HepG2 (cell line): ENCODE data around the gene GPC3. TPM values are rescaled to one million over a fixed set of nuclear protein-coding genes. Genes with fewer than 3 reads are reported as not detected.

Experiments
- ARNT2 ChIP-seq: sonication (generic); formaldehyde crosslinking; IDR thresholded peaks from 2 replicates; pipeline ENCODE4 v1.8.0; 2022; ENCODE audit warnings: mild to moderate bottlenecking, low read depth, missing genetic modification reagents, moderate library complexity
- ASH2L ChIP-seq: fragments of 300-600, 200-600 bp; sonication (generic); IDR thresholded peaks from 2 replicates; pipeline ENCODE4 v1.7.0; 2017; ENCODE audit warnings: low read depth, mild to moderate bottlenecking, moderate library complexity, mixed read lengths, low read length; ENCODE audit not compliant: insufficient read length
- CENPT ChIP-seq: sonication (generic); formaldehyde crosslinking; IDR thresholded peaks from 2 replicates; pipeline ENCODE4 v1.8.0; 2022; ENCODE audit warnings: low read depth, mild to moderate bottlenecking, moderate library complexity, missing genetic modification reagents
- DPF2 ChIP-seq: sonication (generic); formaldehyde crosslinking; IDR thresholded peaks from 2 replicates; pipeline ENCODE4 v1.4.0; 2020; ENCODE audit warnings: mild to moderate bottlenecking, low read depth, missing genetic modification reagents, borderline replicate concordance
- ELF3 ChIP-seq: IDR thresholded peaks from 2 replicates; pipeline ENCODE4 v1.6.1; 2016; ENCODE audit warnings: missing genetic modification reagents, missing compliant biosample characterization
- ETV5 ChIP-seq: IDR thresholded peaks from 2 replicates; pipeline ENCODE4 v1.6.1; 2018; ENCODE audit warnings: missing biosample characterization, missing genetic modification reagents, inconsistent platforms, borderline replicate concordance
- FOXP1 ChIP-seq, 2 experiments: fragments of 450-650 bp in 1 of 2; IDR thresholded peaks; 2 replicates each; pipeline ENCODE4 v1.6.1; 2017 to 2018; ENCODE audit warnings: antibody characterized with exemption in 1 of 2
- GATAD2A ChIP-seq: IDR thresholded peaks from 2 replicates; pipeline ENCODE4 v1.6.1; 2016
- HDAC2 ChIP-seq: sonication (generic); formaldehyde crosslinking; IDR thresholded peaks from 2 replicates; pipeline ENCODE4 v1.4.0; 2020; ENCODE audit warnings: missing genetic modification reagents
- HNRNPK ChIP-seq: fragments of 200-400 bp; formaldehyde crosslinking; IDR thresholded peaks from 2 replicates; pipeline ENCODE4 v1.6.1; 2018; ENCODE audit warnings: low read length, low read depth, moderate library complexity, mild to moderate bottlenecking; ENCODE audit not compliant: poor library complexity, severe bottlenecking
- HOXA3 ChIP-seq: sonication (generic); formaldehyde crosslinking; IDR thresholded peaks from 2 replicates; pipeline ENCODE4 v1.5.0; 2020; ENCODE audit warnings: missing genetic modification reagents
- PAWR ChIP-seq: sonication (generic); formaldehyde crosslinking; IDR thresholded peaks from 2 replicates; pipeline ENCODE4 v1.4.0; 2020; ENCODE audit warnings: missing genetic modification reagents, mild to moderate bottlenecking, borderline replicate concordance
- SMARCC2 ChIP-seq: fragments of 450-650 bp; IDR thresholded peaks from 2 replicates; pipeline ENCODE4 v1.6.1; 2017; ENCODE audit warnings: antibody characterized with exemption, mild to moderate bottlenecking
- TEAD3 ChIP-seq: optimal IDR thresholded peaks from 2 replicates; pipeline ENCODE3; 2016; ENCODE audit warnings: borderline replicate concordance
- ZNF558 ChIP-seq: sonication (generic); formaldehyde crosslinking; IDR thresholded peaks from 2 replicates; pipeline ENCODE4 v1.9.0; 2022; ENCODE audit warnings: mild to moderate bottlenecking, missing genetic modification reagents, borderline replicate concordance
- ZNF616 ChIP-seq: sonication (generic); formaldehyde crosslinking; IDR thresholded peaks from 2 replicates; pipeline ENCODE4 v1.5.0; 2020; ENCODE audit warnings: low read depth, mild to moderate bottlenecking, missing genetic modification reagents
- ZNF672 ChIP-seq: sonication (generic); formaldehyde crosslinking; IDR thresholded peaks from 2 replicates; pipeline ENCODE4 v1.8.1; 2022; ENCODE audit warnings: missing genetic modification reagents
- ZNF749 ChIP-seq: sonication (generic); formaldehyde crosslinking; IDR thresholded peaks from 2 replicates; pipeline ENCODE4 v1.8.0; 2022; ENCODE audit warnings: mild to moderate bottlenecking, missing genetic modification reagents, moderate library complexity, borderline replicate concordance
- polyA plus RNA-seq, 8 experiments: library from polyadenylated mRNA; depleted of rRNA in 3 of 8; stranded (reverse) in 7 of 8; unstranded in 1 of 8; fragments of >200 nt; fragmentation: Illumina TruSeq in 4 of 8; extraction: Trizol in 4 of 8; gene quantifications; 2 replicates each; pipeline versions ENCODE4 v1.2.1 to v1.2.3, GENCODE V29; 2011 to 2016; ENCODE audit warnings: low read depth in 4 of 8, missing spikeins in 1 of 8, mixed read lengths in 1 of 8; ENCODE audit not compliant: insufficient read depth in 1 of 8
- total RNA-seq, 5 experiments: library from RNA; depleted of rRNA; stranded (reverse); fragments of >200 nt; fragmentation: Illumina TruSeq; extraction: Trizol; gene quantifications; 2 replicates each; pipeline ENCODE4 v1.2.3, GENCODE V29; 2016; ENCODE audit warnings: low read depth in 1 of 5
- TF ChIP-seq, protein P1 (sequence below): sonication (generic); formaldehyde crosslinking; IDR thresholded peaks from 2 replicates; pipeline ENCODE4 v1.8.0; 2022; ENCODE audit warnings: mild to moderate bottlenecking, missing genetic modification reagents, moderate library complexity
- TF ChIP-seq, protein P2 (sequence below): sonication (generic); formaldehyde crosslinking; IDR thresholded peaks from 2 replicates; pipeline ENCODE4 v1.4.0; 2020; ENCODE audit warnings: mild to moderate bottlenecking, missing genetic modification reagents
- TF ChIP-seq, protein P3 (sequence below): sonication (generic); formaldehyde crosslinking; IDR thresholded peaks from 2 replicates; pipeline ENCODE4 v1.5.0; 2020; ENCODE audit warnings: mild to moderate bottlenecking, low read depth, missing genetic modification reagents, borderline replicate concordance
- TF ChIP-seq, protein P4 (sequence below): sonication (generic); formaldehyde crosslinking; IDR thresholded peaks from 2 replicates; pipeline ENCODE4 v1.8.1; 2023; ENCODE audit warnings: mild to moderate bottlenecking, moderate library complexity, missing genetic modification reagents

The GPC3 gene
- total and polyA plus RNA-seq, 2 of the 13 experiments (the other 11 are each of a cell fraction or from before 2014, with no cell fraction given): 1,799 to 3,263 TPM

DNA sequence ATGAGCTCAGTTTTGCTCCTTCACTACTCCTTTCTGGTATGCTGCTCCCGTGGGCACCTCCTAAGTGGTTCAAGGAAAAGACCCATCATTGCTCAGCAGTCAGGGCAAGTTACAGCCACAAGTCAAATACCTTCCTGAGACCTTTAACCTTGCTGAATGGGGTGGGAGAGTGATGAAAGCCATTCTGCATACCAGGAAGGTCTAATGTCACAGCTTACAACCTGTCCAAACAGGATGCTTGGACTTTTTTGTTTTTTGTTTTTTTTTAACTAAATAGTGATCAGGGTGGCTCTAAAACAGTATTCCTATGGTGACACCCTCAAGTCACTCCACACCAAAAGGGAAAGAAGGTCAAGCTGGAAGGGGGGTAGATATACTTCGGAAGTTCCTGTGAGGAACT is 93.1 kb downstream of the GPC3 start (continued):
- TF ChIP-seq, protein P1, sequence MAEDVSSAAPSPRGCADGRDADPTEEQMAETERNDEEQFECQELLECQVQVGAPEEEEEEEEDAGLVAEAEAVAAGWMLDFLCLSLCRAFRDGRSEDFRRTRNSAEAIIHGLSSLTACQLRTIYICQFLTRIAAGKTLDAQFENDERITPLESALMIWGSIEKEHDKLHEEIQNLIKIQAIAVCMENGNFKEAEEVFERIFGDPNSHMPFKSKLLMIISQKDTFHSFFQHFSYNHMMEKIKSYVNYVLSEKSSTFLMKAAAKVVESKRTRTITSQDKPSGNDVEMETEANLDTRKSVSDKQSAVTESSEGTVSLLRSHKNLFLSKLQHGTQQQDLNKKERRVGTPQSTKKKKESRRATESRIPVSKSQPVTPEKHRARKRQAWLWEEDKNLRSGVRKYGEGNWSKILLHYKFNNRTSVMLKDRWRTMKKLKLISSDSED (CRISPR knock-in tag): no peak
- TF ChIP-seq, protein P2, sequence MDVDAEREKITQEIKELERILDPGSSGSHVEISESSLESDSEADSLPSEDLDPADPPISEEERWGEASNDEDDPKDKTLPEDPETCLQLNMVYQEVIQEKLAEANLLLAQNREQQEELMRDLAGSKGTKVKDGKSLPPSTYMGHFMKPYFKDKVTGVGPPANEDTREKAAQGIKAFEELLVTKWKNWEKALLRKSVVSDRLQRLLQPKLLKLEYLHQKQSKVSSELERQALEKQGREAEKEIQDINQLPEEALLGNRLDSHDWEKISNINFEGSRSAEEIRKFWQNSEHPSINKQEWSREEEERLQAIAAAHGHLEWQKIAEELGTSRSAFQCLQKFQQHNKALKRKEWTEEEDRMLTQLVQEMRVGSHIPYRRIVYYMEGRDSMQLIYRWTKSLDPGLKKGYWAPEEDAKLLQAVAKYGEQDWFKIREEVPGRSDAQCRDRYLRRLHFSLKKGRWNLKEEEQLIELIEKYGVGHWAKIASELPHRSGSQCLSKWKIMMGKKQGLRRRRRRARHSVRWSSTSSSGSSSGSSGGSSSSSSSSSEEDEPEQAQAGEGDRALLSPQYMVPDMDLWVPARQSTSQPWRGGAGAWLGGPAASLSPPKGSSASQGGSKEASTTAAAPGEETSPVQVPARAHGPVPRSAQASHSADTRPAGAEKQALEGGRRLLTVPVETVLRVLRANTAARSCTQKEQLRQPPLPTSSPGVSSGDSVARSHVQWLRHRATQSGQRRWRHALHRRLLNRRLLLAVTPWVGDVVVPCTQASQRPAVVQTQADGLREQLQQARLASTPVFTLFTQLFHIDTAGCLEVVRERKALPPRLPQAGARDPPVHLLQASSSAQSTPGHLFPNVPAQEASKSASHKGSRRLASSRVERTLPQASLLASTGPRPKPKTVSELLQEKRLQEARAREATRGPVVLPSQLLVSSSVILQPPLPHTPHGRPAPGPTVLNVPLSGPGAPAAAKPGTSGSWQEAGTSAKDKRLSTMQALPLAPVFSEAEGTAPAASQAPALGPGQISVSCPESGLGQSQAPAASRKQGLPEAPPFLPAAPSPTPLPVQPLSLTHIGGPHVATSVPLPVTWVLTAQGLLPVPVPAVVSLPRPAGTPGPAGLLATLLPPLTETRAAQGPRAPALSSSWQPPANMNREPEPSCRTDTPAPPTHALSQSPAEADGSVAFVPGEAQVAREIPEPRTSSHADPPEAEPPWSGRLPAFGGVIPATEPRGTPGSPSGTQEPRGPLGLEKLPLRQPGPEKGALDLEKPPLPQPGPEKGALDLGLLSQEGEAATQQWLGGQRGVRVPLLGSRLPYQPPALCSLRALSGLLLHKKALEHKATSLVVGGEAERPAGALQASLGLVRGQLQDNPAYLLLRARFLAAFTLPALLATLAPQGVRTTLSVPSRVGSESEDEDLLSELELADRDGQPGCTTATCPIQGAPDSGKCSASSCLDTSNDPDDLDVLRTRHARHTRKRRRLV (CRISPR knock-in tag): no peak
- no peak for TF ChIP-seq SMARCC2
- TF ChIP-seq DPF2 (CRISPR knock-in tag): peak; percentile 47; the same call in 1 of the 2 replicates
- TF ChIP-seq, protein P3, sequence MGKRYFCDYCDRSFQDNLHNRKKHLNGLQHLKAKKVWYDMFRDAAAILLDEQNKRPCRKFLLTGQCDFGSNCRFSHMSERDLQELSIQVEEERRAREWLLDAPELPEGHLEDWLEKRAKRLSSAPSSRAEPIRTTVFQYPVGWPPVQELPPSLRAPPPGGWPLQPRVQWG (CRISPR knock-in tag): no peak
- TF ChIP-seq, protein P4, sequence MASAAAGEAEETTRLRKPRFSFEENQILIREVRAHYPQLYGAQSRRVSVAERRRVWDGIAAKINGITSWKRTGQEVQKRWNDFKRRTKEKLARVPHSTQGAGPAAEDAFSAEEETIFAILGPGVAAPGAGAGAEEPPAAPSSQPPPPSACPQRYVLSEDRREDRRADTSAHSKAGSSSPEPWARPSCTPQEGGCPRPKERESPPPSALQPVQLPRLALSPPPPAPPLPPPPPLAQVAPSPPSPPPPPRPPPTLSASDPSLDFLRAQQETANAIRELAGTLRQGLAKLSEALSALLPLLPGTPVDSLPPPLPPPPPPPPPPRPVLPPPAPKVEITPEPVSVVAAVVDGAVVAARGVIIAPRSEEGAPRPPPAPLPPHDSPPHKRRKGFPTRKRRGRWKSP (CRISPR knock-in tag): no peak
- TF ChIP-seq ETV5 (CRISPR knock-in tag): peak; percentile 36; the same call in 1 of the 2 replicates
- 0 out of 2 replicates have a peak, but pooled peaks have one; percentile 39 for TF ChIP-seq ELF3 (CRISPR knock-in tag)
- peak; percentile 31; the same call in 1 of the 2 replicates for TF ChIP-seq HDAC2 (CRISPR knock-in tag)
- no peak for TF ChIP-seq ZNF616
- TF ChIP-seq CENPT (CRISPR knock-in tag): no peak
- TF ChIP-seq HNRNPK: no peak
- TF ChIP-seq ASH2L: no peak
- TF ChIP-seq ZNF558 (CRISPR knock-in tag): 0 out of 2 replicates have a peak, but pooled peaks have one; percentile 53
- TF ChIP-seq HOXA3: no peak
- no peak for TF ChIP-seq PAWR (CRISPR knock-in tag)
- TF ChIP-seq GATAD2A (CRISPR knock-in tag): peak; percentile 64
- no peak for TF ChIP-seq FOXP1 (IDR thresholded peaks at IDR 0.05)
- 0 out of 2 replicates have a peak, but pooled peaks have one; percentile 26 for TF ChIP-seq FOXP1 (CRISPR knock-in tag; IDR thresholded peaks at IDR 0.05)
- no peak for TF ChIP-seq ARNT2
- TF ChIP-seq TEAD3 (CRISPR knock-in tag): peak; percentile 94
- no peak for TF ChIP-seq ZNF672 (CRISPR knock-in tag)
- no peak for TF ChIP-seq ZNF749
